Fibroblast of lung (primary cell): ENCODE measurements around the gene PCED1A. TPM values are rescaled to one million over a fixed set of nuclear protein-coding genes. Genes with fewer than 3 reads are reported as not detected.

ENCODE experiments used
- DNase-seq, 2 donors: peaks; one replicate each; pipeline versions ENCODE4 v3.0.0 to v3.0.0-alpha.2; 2010; ENCODE audit warnings: low read depth in 2 of 2
- H2AFZ ChIP-seq: 2 replicates; pipeline ENCODE4 v1.5.1; 2012; ENCODE audit warnings: low read length, control low read depth, inconsistent platforms
- H3K27ac ChIP-seq: 2 replicates; pipeline ENCODE4 v1.5.1; 2011; ENCODE audit warnings: low read length, control low read depth; ENCODE audit not compliant: insufficient read depth
- H3K27me3 ChIP-seq: 2 replicates; pipeline ENCODE4 v1.5.1; 2011; ENCODE audit warnings: mild to moderate bottlenecking, low read length; ENCODE audit not compliant: control insufficient read depth, insufficient read depth
- H3K36me3 ChIP-seq: 2 replicates; pipeline ENCODE4 v1.5.1; 2011; ENCODE audit warnings: low read length; ENCODE audit not compliant: control insufficient read depth, insufficient read depth
- H3K4me1 ChIP-seq: 2 replicates; pipeline ENCODE4 v1.5.1; 2011; ENCODE audit warnings: low read length; ENCODE audit not compliant: control insufficient read depth, insufficient read depth; ENCODE audit errors: extremely low read depth
- H3K4me2 ChIP-seq: 2 replicates; pipeline ENCODE4 v1.5.1; 2011; ENCODE audit warnings: low read length, control low read depth; ENCODE audit not compliant: insufficient read depth; ENCODE audit errors: extremely low read depth
- H3K4me3 ChIP-seq, 4 experiments: fragments of 200-600 bp in 1 of 4; sonication (generic) in 1 of 4; replicated peaks in 1 of 4; 2 replicates each; pipeline ENCODE4 v1.5.1; 2011 to 2016; ENCODE audit warnings: low read length in 4 of 4, low read depth in 3 of 4, mild to moderate bottlenecking in 3 of 4, control low read depth in 2 of 4, inconsistent platforms in 1 of 4, mixed read lengths in 1 of 4; ENCODE audit not compliant: insufficient read depth in 1 of 4; ENCODE audit errors: control extremely low read depth in 1 of 4
- H3K79me2 ChIP-seq: 2 replicates; pipeline ENCODE4 v1.5.1; 2012; ENCODE audit warnings: mild to moderate bottlenecking, low read length, inconsistent platforms; ENCODE audit not compliant: control insufficient read depth, insufficient read depth
- H3K9ac ChIP-seq: 2 replicates; pipeline ENCODE4 v1.5.1; 2011; ENCODE audit warnings: mild to moderate bottlenecking, low read length, control low read depth; ENCODE audit not compliant: insufficient read depth
- H3K9me3 ChIP-seq: 2 replicates; pipeline ENCODE4 v1.5.1; 2012; ENCODE audit warnings: low read depth, low read length; ENCODE audit not compliant: control insufficient read depth, insufficient read depth
- H4K20me1 ChIP-seq: 2 replicates; pipeline ENCODE4 v1.5.1; 2011; ENCODE audit warnings: low read length; ENCODE audit not compliant: control insufficient read depth, insufficient read depth; ENCODE audit errors: extremely low read depth
- EZH2 ChIP-seq: IDR thresholded peaks from 2 replicates; pipeline ENCODE4 v1.5.1; 2012; ENCODE audit warnings: low read length, control low read depth, mild to moderate bottlenecking; ENCODE audit errors: missing control alignments
- polyA plus RNA-seq, 2 donors: library from polyadenylated mRNA; depleted of rRNA in 1 of 2; stranded (reverse) in 1 of 2; unstranded in 1 of 2; fragments of >200 nt; gene quantifications; 2 replicates each; pipeline ENCODE4 v1.2.1, GENCODE V29; 2011 to 2012; ENCODE audit warnings: missing spikeins in 1 of 2
- total RNA-seq: library from RNA; depleted of rRNA; stranded (reverse); fragments of >200 nt; gene quantifications from 2 replicates; pipeline ENCODE4 v1.2.1, GENCODE V29; 2014
- TF ChIP-seq, protein P1 (sequence below), 2 donors: IDR thresholded peaks in 1 of 2; conservative IDR thresholded peaks in 1 of 2; 1 replicate in 1 of 2; 2 replicates in 1 of 2; pipeline ENCODE4 v1.5.1; 2011 to 2012; ENCODE audit warnings: low read length in 2 of 2, control low read depth in 1 of 2, inconsistent platforms in 1 of 2, low read depth in 1 of 2, mild to moderate bottlenecking in 1 of 2

PCED1A gene
- total and polyA plus RNA-seq, 2 donors (not counting 1 experiment from before 2014, with no cell fraction given) = 16.4 to 26.4 TPM

GRCh38 chr20:2807019-2807418 lies 33.4 kb downstream of the PCED1A start:
- Histone ChIP-seq H2AFZ (no peak overlapping the region), H3K27ac (no peak overlapping the region), H4K20me1 (no peaks in the 10 kb centered on the region), H3K27me3 (peaks cover 47% of the 10 kb centered on the region), H3K4me2 (no peak overlapping the region), H3K9ac (no peak overlapping the region), H3K79me2 (no peaks in the 10 kb centered on the region), H3K36me3 (no peaks in the 10 kb centered on the region), H3K4me1 (peaks cover 2% of the 10 kb centered on the region), H3K4me3 (no peak overlapping the region), H3K9me3 (no peaks in the 10 kb centered on the region)
- DNase-seq = no peak
- no peak for TF ChIP-seq EZH2
- TF ChIP-seq, protein P1, sequence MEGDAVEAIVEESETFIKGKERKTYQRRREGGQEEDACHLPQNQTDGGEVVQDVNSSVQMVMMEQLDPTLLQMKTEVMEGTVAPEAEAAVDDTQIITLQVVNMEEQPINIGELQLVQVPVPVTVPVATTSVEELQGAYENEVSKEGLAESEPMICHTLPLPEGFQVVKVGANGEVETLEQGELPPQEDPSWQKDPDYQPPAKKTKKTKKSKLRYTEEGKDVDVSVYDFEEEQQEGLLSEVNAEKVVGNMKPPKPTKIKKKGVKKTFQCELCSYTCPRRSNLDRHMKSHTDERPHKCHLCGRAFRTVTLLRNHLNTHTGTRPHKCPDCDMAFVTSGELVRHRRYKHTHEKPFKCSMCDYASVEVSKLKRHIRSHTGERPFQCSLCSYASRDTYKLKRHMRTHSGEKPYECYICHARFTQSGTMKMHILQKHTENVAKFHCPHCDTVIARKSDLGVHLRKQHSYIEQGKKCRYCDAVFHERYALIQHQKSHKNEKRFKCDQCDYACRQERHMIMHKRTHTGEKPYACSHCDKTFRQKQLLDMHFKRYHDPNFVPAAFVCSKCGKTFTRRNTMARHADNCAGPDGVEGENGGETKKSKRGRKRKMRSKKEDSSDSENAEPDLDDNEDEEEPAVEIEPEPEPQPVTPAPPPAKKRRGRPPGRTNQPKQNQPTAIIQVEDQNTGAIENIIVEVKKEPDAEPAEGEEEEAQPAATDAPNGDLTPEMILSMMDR (conservative IDR thresholded peaks at IDR 0.05 in 1 of 2, IDR thresholded peaks at IDR 0.05 in 1 of 2; ENCODE audit: low read depth in 1 of 2, low read length in 2 of 2) = no peak

- TF ChIP-seq EZH2 = no peak
- TF ChIP-seq, protein P1 (conservative IDR thresholded peaks at IDR 0.05 in 1 of 2, IDR thresholded peaks at IDR 0.05 in 1 of 2; ENCODE audit: low read depth in 1 of 2, low read length in 2 of 2) = no peak
- no peak overlapping the region for H2AFZ ChIP-seq
- H3K9me3 ChIP-seq = no peaks in the 10 kb centered on the region
- no peak overlapping the region for H3K27ac ChIP-seq
- H3K4me1 ChIP-seq = peaks cover 2% of the 10 kb centered on the region
- no peaks in the 10 kb centered on the region for H3K36me3 ChIP-seq
- H3K79me2 ChIP-seq = no peaks in the 10 kb centered on the region
- H3K9ac ChIP-seq = no peak overlapping the region
- peaks cover 53% of the 10 kb centered on the region for H3K27me3 ChIP-seq
- no peak overlapping the region for H3K4me3 ChIP-seq
- DNase-seq = no peak
- H3K4me2 ChIP-seq = no peak overlapping the region
- H4K20me1 ChIP-seq = no peaks in the 10 kb centered on the region
Measured at GRCh38 chr20:2806351-2806701, 34.1 kb downstream of the PCED1A start.

GRCh38 chr20:2805689-2806350 lies 34.6 kb downstream of the PCED1A start:
- no peak overlapping the region for H3K9ac ChIP-seq
- no peaks in the 10 kb centered on the region for H3K79me2 ChIP-seq
- H3K4me2 ChIP-seq = no peak overlapping the region
- H3K4me3 ChIP-seq = no peak overlapping the region
- no peak overlapping the region for H2AFZ ChIP-seq
- no peaks in the 10 kb centered on the region for H4K20me1 ChIP-seq
- peaks cover 2% of the 10 kb centered on the region for H3K4me1 ChIP-seq
- no peaks in the 10 kb centered on the region for H3K36me3 ChIP-seq
- no peak overlapping the region for H3K27ac ChIP-seq
- TF ChIP-seq EZH2 = peak; percentile 46
- TF ChIP-seq, protein P1 (conservative IDR thresholded peaks at IDR 0.05 in 1 of 2, IDR thresholded peaks at IDR 0.05 in 1 of 2; ENCODE audit: low read depth in 1 of 2, low read length in 2 of 2) = no peak
- peak in 1 of 2 donors; percentile 39 for DNase-seq
- no peaks in the 10 kb centered on the region for H3K9me3 ChIP-seq
- H3K27me3 ChIP-seq = peaks cover 58% of the 10 kb centered on the region
